K562 (cell line): ENCODE data around the gene PNPLA2. TPM values are rescaled to one million over a fixed set of nuclear protein-coding genes. Genes with fewer than 3 reads are reported as not detected.

Experiments
- E2F8 ChIP-seq: fragments of 450-650 bp; IDR thresholded peaks from 2 replicates; pipeline ENCODE4 v1.7.1; 2018; ENCODE audit warnings: mild to moderate bottlenecking, low read depth; ENCODE audit not compliant: partially characterized antibody
- NRF1 ChIP-seq, 2 experiments: fragments of 450-650 bp; IDR thresholded peaks in 1 of 2; conservative IDR thresholded peaks in 1 of 2; 2 replicates each; pipeline ENCODE4 v1.6.1; 2014; ENCODE audit warnings: mild to moderate bottlenecking in 2 of 2
- TRIM24 ChIP-seq, 2 experiments: fragments of 450-650 bp; IDR thresholded peaks; 2 replicates each; pipeline ENCODE4 v1.6.1; 2016
- ZEB2 ChIP-seq: fragments of 450-650 bp; IDR thresholded peaks from 2 replicates; pipeline ENCODE4 v1.6.1; 2016
- ZNF140 ChIP-seq: fragments of 250-450 bp; sonication (Bioruptor Pico); IDR thresholded peaks from 2 replicates; pipeline ENCODE4 v1.8.0; 2021; ENCODE audit warnings: moderate library complexity, mild to moderate bottlenecking, inconsistent platforms
- polyA plus RNA-seq, 8 experiments: library from polyadenylated mRNA; depleted of rRNA in 4 of 8; stranded (reverse) in 5 of 8; unstranded in 3 of 8; fragments of >200 nt; fragmentation: Nextera tagmentation in 2 of 8; fragmentation: Illumina TruSeq in 1 of 8; extraction: Ambion mirVana in 2 of 8; extraction: Trizol in 1 of 8; gene quantifications; 2 replicates each; pipeline versions ENCODE4 v1.2.1 to v1.2.3, GENCODE V29; 2011 to 2014; ENCODE audit warnings: inconsistent platforms in 1 of 8, missing spikeins in 1 of 8
- total RNA-seq, 7 experiments: library from RNA; depleted of rRNA in 6 of 7; stranded (reverse); fragments of >200 nt in 6 of 7; fragmentation: Illumina TruSeq in 2 of 7; extraction: Trizol in 2 of 7; gene quantifications; 2 replicates each; pipeline versions ENCODE4 v1.2.1 to v1.2.3, GENCODE V29; 2011 to 2021; ENCODE audit warnings: low replicate concordance in 1 of 7
- TF ChIP-seq, protein P1 (sequence below): fragments of 250-450 bp; sonication (Bioruptor Pico); IDR thresholded peaks from 2 replicates; pipeline ENCODE4 v1.4.0; 2020; ENCODE audit warnings: mild to moderate bottlenecking, moderate library complexity
- TF ChIP-seq, protein P2 (sequence below), 2 experiments: fragments of 450-650 bp in 1 of 2; sonication (generic) in 1 of 2; formaldehyde crosslinking in 1 of 2; IDR thresholded peaks; 2 replicates each; pipeline versions ENCODE4 v1.7.1 to v1.9.0; 2016 to 2022; ENCODE audit warnings: inconsistent platforms in 1 of 2, mild to moderate bottlenecking in 1 of 2, missing genetic modification reagents in 1 of 2
- TF ChIP-seq, protein P3 (sequence below): fragments of 450-650 bp; formaldehyde crosslinking; IDR thresholded peaks from 2 replicates; pipeline ENCODE4 v1.4.0; 2020; ENCODE audit warnings: mild to moderate bottlenecking, moderate library complexity
- TF ChIP-seq, protein P4 (sequence below): fragments of 450-650 bp; formaldehyde crosslinking; IDR thresholded peaks from 2 replicates; pipeline ENCODE4 v1.4.0; 2022; ENCODE audit warnings: missing genetic modification characterization

The PNPLA2 gene
- total and polyA plus RNA-seq, 9 of the 15 experiments (the other 6 are each of a cell fraction or from before 2014, with no cell fraction given) = 0.39 to 87.1 (median 8.4) TPM

DNA sequence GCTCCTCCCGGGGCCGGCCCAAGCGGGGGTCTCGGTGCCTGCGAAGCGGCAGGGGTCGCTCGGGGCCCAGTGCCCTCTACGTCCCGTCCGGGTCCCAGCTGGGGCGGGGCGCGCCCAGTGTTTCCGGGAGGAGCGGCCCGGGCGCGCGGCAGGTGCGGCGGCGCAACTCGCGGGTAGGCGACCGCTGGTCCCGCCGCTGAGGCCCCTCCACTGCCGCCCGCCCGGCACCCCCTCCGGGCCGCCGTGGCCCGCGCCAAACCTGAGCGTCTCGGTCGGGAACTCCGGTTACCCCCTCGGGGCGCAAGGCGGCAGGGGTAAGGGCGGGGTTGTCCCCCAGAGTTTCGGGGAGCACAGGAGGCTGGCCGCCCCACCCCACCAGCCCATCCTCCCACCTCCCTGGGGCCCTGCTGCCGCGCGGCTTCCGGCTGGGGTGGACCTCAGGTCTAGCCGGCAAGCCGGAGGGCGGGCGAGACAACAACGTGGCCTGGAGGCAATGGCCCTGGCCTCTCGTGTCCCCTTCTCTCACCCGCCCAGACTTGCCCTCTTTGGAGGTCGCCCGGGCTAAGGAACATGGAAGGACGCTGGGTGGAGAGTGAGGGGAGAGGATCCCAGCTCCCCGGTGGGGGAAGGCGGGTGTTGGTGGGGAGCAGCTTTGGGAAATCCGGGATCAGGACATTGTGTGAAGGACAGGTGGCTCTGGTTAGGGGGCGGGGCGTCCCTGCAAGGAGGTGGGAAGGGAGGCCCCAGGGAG, 8.6 kb downstream of the PNPLA2 start (continued):
- TF ChIP-seq, protein P1, sequence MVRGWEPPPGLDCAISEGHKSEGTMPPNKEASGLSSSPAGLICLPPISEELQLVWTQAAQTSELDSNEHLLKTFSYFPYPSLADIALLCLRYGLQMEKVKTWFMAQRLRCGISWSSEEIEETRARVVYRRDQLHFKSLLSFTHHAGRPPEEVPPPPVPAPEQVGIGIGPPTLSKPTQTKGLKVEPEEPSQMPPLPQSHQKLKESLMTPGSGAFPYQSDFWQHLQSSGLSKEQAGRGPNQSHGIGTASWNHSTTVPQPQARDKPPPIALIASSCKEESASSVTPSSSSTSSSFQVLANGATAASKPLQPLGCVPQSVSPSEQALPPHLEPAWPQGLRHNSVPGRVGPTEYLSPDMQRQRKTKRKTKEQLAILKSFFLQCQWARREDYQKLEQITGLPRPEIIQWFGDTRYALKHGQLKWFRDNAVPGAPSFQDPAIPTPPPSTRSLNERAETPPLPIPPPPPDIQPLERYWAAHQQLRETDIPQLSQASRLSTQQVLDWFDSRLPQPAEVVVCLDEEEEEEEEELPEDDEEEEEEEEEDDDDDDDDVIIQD (CRISPR knock-in tag) = no peak
- TF ChIP-seq ZEB2 (peak; percentile 54; the same call in 1 of the 2 replicates), NRF1 (conservative IDR thresholded peaks at IDR 0.05 in 1 of 2, IDR thresholded peaks at IDR 0.05 in 1 of 2) (peak; percentile 76 to 80; a peak in 2 of 4 replicates), TRIM24 (IDR thresholded peaks at IDR 0.05) (no peak; a peak in 1 of 4 replicates), ZNF140 (CRISPR knock-in tag) (no peak), E2F8 (peak; percentile 37)
- TF ChIP-seq, protein P2, sequence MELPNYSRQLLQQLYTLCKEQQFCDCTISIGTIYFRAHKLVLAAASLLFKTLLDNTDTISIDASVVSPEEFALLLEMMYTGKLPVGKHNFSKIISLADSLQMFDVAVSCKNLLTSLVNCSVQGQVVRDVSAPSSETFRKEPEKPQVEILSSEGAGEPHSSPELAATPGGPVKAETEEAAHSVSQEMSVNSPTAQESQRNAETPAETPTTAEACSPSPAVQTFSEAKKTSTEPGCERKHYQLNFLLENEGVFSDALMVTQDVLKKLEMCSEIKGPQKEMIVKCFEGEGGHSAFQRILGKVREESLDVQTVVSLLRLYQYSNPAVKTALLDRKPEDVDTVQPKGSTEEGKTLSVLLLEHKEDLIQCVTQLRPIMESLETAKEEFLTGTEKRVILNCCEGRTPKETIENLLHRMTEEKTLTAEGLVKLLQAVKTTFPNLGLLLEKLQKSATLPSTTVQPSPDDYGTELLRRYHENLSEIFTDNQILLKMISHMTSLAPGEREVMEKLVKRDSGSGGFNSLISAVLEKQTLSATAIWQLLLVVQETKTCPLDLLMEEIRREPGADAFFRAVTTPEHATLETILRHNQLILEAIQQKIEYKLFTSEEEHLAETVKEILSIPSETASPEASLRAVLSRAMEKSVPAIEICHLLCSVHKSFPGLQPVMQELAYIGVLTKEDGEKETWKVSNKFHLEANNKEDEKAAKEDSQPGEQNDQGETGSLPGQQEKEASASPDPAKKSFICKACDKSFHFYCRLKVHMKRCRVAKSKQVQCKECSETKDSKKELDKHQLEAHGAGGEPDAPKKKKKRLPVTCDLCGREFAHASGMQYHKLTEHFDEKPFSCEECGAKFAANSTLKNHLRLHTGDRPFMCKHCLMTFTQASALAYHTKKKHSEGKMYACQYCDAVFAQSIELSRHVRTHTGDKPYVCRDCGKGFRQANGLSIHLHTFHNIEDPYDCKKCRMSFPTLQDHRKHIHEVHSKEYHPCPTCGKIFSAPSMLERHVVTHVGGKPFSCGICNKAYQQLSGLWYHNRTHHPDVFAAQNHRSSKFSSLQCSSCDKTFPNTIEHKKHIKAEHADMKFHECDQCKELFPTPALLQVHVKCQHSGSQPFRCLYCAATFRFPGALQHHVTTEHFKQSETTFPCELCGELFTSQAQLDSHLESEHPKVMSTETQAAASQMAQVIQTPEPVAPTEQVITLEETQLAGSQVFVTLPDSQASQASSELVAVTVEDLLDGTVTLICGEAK (IDR thresholded peaks at IDR 0.05) = peak; percentile 52; the same call in 1 of the 2 replicates
- TF ChIP-seq, protein P2 (CRISPR knock-in tag; IDR thresholded peaks at IDR 0.05) = no peak
- TF ChIP-seq, protein P3, sequence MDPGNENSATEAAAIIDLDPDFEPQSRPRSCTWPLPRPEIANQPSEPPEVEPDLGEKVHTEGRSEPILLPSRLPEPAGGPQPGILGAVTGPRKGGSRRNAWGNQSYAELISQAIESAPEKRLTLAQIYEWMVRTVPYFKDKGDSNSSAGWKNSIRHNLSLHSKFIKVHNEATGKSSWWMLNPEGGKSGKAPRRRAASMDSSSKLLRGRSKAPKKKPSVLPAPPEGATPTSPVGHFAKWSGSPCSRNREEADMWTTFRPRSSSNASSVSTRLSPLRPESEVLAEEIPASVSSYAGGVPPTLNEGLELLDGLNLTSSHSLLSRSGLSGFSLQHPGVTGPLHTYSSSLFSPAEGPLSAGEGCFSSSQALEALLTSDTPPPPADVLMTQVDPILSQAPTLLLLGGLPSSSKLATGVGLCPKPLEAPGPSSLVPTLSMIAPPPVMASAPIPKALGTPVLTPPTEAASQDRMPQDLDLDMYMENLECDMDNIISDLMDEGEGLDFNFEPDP (CRISPR knock-in tag) = no peak
- TF ChIP-seq, protein P4, sequence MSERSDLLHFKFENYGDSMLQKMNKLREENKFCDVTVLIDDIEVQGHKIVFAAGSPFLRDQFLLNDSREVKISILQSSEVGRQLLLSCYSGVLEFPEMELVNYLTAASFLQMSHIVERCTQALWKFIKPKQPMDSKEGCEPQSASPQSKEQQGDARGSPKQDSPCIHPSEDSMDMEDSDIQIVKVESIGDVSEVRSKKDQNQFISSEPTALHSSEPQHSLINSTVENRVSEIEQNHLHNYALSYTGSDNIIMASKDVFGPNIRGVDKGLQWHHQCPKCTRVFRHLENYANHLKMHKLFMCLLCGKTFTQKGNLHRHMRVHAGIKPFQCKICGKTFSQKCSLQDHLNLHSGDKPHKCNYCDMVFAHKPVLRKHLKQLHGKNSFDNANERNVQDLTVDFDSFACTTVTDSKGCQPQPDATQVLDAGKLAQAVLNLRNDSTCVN (CRISPR knock-in tag) = 0 out of 2 replicates have a peak, but pooled peaks have one; percentile 26
